Right lung (tissue), 5 donors: ENCODE measurements around the gene CEACAM7. TPM values are rescaled to one million over a fixed set of nuclear protein-coding genes. Genes with fewer than 3 reads are reported as not detected.
"Not testable (repeated sequence)": the region's sequence is repeated elsewhere in the genome, so short reads cannot be mapped to it uniquely, and the experiment has no call there.

ENCODE experiments used
- DNase-seq, 2 donors: peaks; one replicate each; pipeline ENCODE4 v3.0.0-alpha.2; 2013
- polyA plus RNA-seq, 5 donors: library from polyadenylated mRNA; unstranded; fragments of 120-200 nt; gene quantifications; one replicate each; pipeline versions ENCODE4 v1.2.1 to v1.2.3, GENCODE V29; 2013; ENCODE audit warnings: inconsistent platforms in 1 of 5, low replicate concordance in 1 of 5; ENCODE audit not compliant: insufficient read length in 5 of 5, insufficient read depth in 1 of 5

The CEACAM7 gene
- polyA plus RNA-seq, 5 donors: 0.06 to 0.22 (median 0.10) TPM; not detected in 1

DNA sequence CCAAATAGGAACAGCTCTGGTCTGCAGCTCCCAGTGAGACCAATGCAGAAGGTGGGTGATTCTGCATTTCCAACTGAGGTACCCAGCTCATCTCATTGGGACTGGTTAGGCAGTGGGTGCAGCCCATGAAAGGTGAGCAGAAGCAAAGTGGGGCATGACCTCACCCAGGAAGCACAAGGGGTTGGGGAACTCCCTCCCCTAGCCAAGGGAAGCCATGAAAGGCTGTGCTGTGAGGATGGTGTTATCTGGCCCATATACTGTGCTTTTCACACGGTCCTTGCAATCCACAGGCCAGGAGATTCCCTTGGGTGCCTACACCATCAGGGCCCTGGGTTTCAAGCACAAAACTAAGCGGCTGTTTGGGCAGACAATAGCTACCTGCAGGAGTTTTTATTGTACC is 31.3 kb downstream of the CEACAM7 start:
- not testable (repeated sequence) for DNase-seq

GRCh38 chr19:41652250-41652649 is 35.8 kb downstream of the CEACAM7 start:
- no peak for DNase-seq

- no peak for DNase-seq
These were observed 38.2 kb downstream of the CEACAM7 start for GRCh38 chr19:41649827-41650226.

- no peak for DNase-seq
These were observed 41.4 kb downstream of the CEACAM7 start for GRCh38 chr19:41646589-41647204.

DNA sequence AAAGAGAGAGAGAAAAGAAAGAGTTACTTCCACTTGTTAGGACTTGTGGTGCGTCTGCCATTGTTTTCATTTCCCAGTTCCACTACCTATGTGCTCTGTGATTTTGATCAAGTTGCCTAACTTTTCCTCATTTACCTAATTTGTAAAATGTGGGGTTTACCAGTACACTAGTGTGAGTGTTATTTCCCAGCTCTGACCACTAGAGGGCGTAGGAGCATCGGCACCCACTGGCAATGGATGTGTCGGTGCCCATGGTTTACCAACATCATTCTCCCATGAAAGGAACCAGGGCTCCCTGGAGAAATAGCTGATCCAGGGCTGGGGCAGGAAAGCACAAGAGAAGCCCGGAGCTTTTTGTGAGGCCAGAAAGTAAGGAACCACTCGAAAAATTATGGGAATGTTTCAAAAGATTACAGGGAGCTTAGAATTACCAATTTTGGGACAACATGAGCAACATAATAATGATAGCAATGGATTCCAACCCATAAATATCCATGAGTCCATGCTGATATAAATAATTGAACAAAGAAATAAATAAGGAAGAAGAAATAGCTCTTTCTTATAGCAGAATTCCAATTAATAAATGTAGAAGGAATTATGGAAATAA is 46.1 kb downstream of the CEACAM7 start:
- peak; percentile 5 to 19 for DNase-seq

GRCh38 chr19:41638641-41639081 is 49.4 kb downstream of the CEACAM7 start:
- no peak for DNase-seq

GRCh38 chr19:41637484-41637883 is 50.6 kb downstream of the CEACAM7 start:
- no peak for DNase-seq

- DNase-seq: no peak
These were observed 59.9 kb downstream of the CEACAM7 start for GRCh38 chr19:41627966-41628675.

GRCh38 chr19:41626877-41627276 is 61.2 kb downstream of the CEACAM7 start, which contains the start of gene CEACAM4:
TSS of gene CEACAM4 (minus strand) at chr19:41627074. CDS start at chr19:41626963, 111 bp downstream.
- no peak for DNase-seq

GRCh38 chr19:41626278-41626677 is 61.8 kb downstream of the CEACAM7 start:
- no peak for DNase-seq

GRCh38 chr19:41624937-41625336 is 63.1 kb downstream of the CEACAM7 start:
- DNase-seq: no peak

GRCh38 chr19:41624515-41624914 is 63.6 kb downstream of the CEACAM7 start:
- DNase-seq: no peak

DNA sequence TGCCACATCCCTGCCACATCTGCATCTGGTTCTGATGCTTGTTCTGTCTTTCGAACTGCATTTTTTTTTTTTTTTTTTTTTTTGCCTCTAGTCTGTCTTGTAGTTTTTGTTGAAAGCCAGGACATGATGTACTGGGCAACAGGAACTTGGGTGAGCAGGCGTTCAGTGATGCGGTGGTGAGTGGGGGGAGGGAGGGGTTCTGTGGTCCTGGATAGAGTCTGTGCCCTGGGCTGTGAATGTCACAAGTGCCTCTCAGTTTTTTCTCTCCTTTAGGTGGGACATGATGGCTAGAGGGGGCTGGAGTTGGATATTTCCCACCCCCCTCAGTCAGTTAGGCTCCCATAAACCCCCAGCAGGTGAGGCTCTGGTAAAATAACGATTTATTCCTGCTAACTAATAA is 64.7 kb downstream of the CEACAM7 start:
- no peak for DNase-seq

Other genes with a start within 250 kb of the CEACAM7 start
- 10 to 100 TPM; 46.1 to 59.7 (median 52.9) TPM for gene DMAC2, start 248.4 kb downstream of the CEACAM7 start, polyA plus RNA-seq
- under 1 TPM; 0.44 to 0.75 (median 0.55) TPM for gene ERICH4, start 245.1 kb downstream of the CEACAM7 start, polyA plus RNA-seq
- 1 to 10 TPM; 3.6 to 9.1 (median 7.2) TPM for gene CEACAM21, start 112.1 kb downstream of the CEACAM7 start, polyA plus RNA-seq
- under 1 TPM in 4 of 5 donors, not detected in 1; 0.10 to 0.66 (median 0.30) TPM for gene CEACAM4, start 61.2 kb downstream of the CEACAM7 start, polyA plus RNA-seq
- gene CEACAM5, start 20.4 kb upstream of the CEACAM7 start, polyA plus RNA-seq: under 1 TPM; 0.14 to 0.58 (median 0.23) TPM
- 1 to 10 TPM; 2.8 to 3.4 (median 2.9) TPM for gene CEACAM6, start 67.3 kb upstream of the CEACAM7 start, polyA plus RNA-seq
- under 1 TPM in 4 of 5 donors, not detected in 1; 0.16 to 0.39 (median 0.23) TPM for gene CEACAM3, start 108.3 kb upstream of the CEACAM7 start, polyA plus RNA-seq
- not detected for gene LYPD4, start 156.4 kb upstream of the CEACAM7 start, polyA plus RNA-seq
- not detected for gene DMRTC2, start 156.8 kb upstream of the CEACAM7 start, polyA plus RNA-seq
- gene RPS19, start 172.0 kb upstream of the CEACAM7 start, polyA plus RNA-seq: 1,000 to 10,000 TPM; 1,580 to 2,598 (median 1,786) TPM
- gene CD79A, start 189.0 kb upstream of the CEACAM7 start, polyA plus RNA-seq: 1 to 10 TPM in 3 of 5 donors, under 1 TPM in 2; 0.39 to 2.4 (median 1.3) TPM
- gene ARHGEF1, start 194.9 kb upstream of the CEACAM7 start, polyA plus RNA-seq: 10 to 100 TPM; 51.2 to 86.8 (median 78.4) TPM
- under 1 TPM in 4 of 5 donors, not detected in 1; 0.13 to 0.24 (median 0.20) TPM for gene ERFL, start 240.2 kb upstream of the CEACAM7 start, polyA plus RNA-seq